Fibroblast of lung (primary cell): ENCODE measurements around the gene VPS13D. TPM values are rescaled to one million over a fixed set of nuclear protein-coding genes. Genes with fewer than 3 reads are reported as not detected.

Experiments used
- DNase-seq, 2 donors: peaks; one replicate each; pipeline versions ENCODE4 v3.0.0 to v3.0.0-alpha.2; 2010; ENCODE audit warnings: low read depth in 2 of 2
- H2AFZ ChIP-seq: 2 replicates; pipeline ENCODE4 v1.5.1; 2012; ENCODE audit warnings: low read length, control low read depth, inconsistent platforms
- H3K27ac ChIP-seq: 2 replicates; pipeline ENCODE4 v1.5.1; 2011; ENCODE audit warnings: low read length, control low read depth; ENCODE audit not compliant: insufficient read depth
- H3K27me3 ChIP-seq: 2 replicates; pipeline ENCODE4 v1.5.1; 2011; ENCODE audit warnings: mild to moderate bottlenecking, low read length; ENCODE audit not compliant: control insufficient read depth, insufficient read depth
- H3K36me3 ChIP-seq: 2 replicates; pipeline ENCODE4 v1.5.1; 2011; ENCODE audit warnings: low read length; ENCODE audit not compliant: control insufficient read depth, insufficient read depth
- H3K4me1 ChIP-seq: 2 replicates; pipeline ENCODE4 v1.5.1; 2011; ENCODE audit warnings: low read length; ENCODE audit not compliant: control insufficient read depth, insufficient read depth; ENCODE audit errors: extremely low read depth
- H3K4me2 ChIP-seq: 2 replicates; pipeline ENCODE4 v1.5.1; 2011; ENCODE audit warnings: low read length, control low read depth; ENCODE audit not compliant: insufficient read depth; ENCODE audit errors: extremely low read depth
- H3K4me3 ChIP-seq, 4 experiments: fragments of 200-600 bp in 1 of 4; sonication (generic) in 1 of 4; replicated peaks in 1 of 4; 2 replicates each; pipeline ENCODE4 v1.5.1; 2011 to 2016; ENCODE audit warnings: low read length in 4 of 4, low read depth in 3 of 4, mild to moderate bottlenecking in 3 of 4, control low read depth in 2 of 4, inconsistent platforms in 1 of 4, mixed read lengths in 1 of 4; ENCODE audit not compliant: insufficient read depth in 1 of 4; ENCODE audit errors: control extremely low read depth in 1 of 4
- H3K79me2 ChIP-seq: 2 replicates; pipeline ENCODE4 v1.5.1; 2012; ENCODE audit warnings: mild to moderate bottlenecking, low read length, inconsistent platforms; ENCODE audit not compliant: control insufficient read depth, insufficient read depth
- H3K9ac ChIP-seq: 2 replicates; pipeline ENCODE4 v1.5.1; 2011; ENCODE audit warnings: mild to moderate bottlenecking, low read length, control low read depth; ENCODE audit not compliant: insufficient read depth
- H3K9me3 ChIP-seq: 2 replicates; pipeline ENCODE4 v1.5.1; 2012; ENCODE audit warnings: low read depth, low read length; ENCODE audit not compliant: control insufficient read depth, insufficient read depth
- H4K20me1 ChIP-seq: 2 replicates; pipeline ENCODE4 v1.5.1; 2011; ENCODE audit warnings: low read length; ENCODE audit not compliant: control insufficient read depth, insufficient read depth; ENCODE audit errors: extremely low read depth
- EZH2 ChIP-seq: IDR thresholded peaks from 2 replicates; pipeline ENCODE4 v1.5.1; 2012; ENCODE audit warnings: low read length, control low read depth, mild to moderate bottlenecking; ENCODE audit errors: missing control alignments
- polyA plus RNA-seq, 2 donors: library from polyadenylated mRNA; depleted of rRNA in 1 of 2; stranded (reverse) in 1 of 2; unstranded in 1 of 2; fragments of >200 nt; gene quantifications; 2 replicates each; pipeline ENCODE4 v1.2.1, GENCODE V29; 2011 to 2012; ENCODE audit warnings: missing spikeins in 1 of 2
- total RNA-seq: library from RNA; depleted of rRNA; stranded (reverse); fragments of >200 nt; gene quantifications from 2 replicates; pipeline ENCODE4 v1.2.1, GENCODE V29; 2014
- TF ChIP-seq, protein P1 (sequence below), 2 donors: IDR thresholded peaks in 1 of 2; conservative IDR thresholded peaks in 1 of 2; 1 replicate in 1 of 2; 2 replicates in 1 of 2; pipeline ENCODE4 v1.5.1; 2011 to 2012; ENCODE audit warnings: low read length in 2 of 2, control low read depth in 1 of 2, inconsistent platforms in 1 of 2, low read depth in 1 of 2, mild to moderate bottlenecking in 1 of 2

The VPS13D gene
- total and polyA plus RNA-seq, 2 donors (not counting 1 experiment from before 2014, with no cell fraction given), result 14.6 to 40.0 TPM

DNA sequence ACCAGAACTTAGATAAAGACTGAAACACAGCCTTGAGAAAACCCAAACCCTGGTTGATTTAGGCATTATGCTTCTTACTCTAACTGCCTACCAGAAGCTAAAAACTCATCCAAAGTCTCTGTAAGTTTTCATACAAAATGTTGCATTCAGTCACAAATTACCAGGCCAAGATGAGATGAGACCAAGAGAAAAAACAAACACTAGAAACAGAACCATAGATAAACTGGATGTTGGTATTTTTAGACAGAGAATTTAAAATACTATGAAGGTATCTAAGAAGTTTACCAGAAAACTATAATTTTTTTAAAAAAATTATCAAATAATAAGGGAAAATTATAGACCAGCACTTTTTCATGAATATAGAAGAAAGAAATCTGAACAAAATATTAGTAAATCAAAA is 180.5 kb downstream of the VPS13D start:
- no peak for DNase-seq
- TF ChIP-seq EZH2, result no peak
- TF ChIP-seq, protein P1, sequence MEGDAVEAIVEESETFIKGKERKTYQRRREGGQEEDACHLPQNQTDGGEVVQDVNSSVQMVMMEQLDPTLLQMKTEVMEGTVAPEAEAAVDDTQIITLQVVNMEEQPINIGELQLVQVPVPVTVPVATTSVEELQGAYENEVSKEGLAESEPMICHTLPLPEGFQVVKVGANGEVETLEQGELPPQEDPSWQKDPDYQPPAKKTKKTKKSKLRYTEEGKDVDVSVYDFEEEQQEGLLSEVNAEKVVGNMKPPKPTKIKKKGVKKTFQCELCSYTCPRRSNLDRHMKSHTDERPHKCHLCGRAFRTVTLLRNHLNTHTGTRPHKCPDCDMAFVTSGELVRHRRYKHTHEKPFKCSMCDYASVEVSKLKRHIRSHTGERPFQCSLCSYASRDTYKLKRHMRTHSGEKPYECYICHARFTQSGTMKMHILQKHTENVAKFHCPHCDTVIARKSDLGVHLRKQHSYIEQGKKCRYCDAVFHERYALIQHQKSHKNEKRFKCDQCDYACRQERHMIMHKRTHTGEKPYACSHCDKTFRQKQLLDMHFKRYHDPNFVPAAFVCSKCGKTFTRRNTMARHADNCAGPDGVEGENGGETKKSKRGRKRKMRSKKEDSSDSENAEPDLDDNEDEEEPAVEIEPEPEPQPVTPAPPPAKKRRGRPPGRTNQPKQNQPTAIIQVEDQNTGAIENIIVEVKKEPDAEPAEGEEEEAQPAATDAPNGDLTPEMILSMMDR (conservative IDR thresholded peaks at IDR 0.05 in 1 of 2, IDR thresholded peaks at IDR 0.05 in 1 of 2; ENCODE audit: low read depth in 1 of 2, low read length in 2 of 2), result no peak

DNA sequence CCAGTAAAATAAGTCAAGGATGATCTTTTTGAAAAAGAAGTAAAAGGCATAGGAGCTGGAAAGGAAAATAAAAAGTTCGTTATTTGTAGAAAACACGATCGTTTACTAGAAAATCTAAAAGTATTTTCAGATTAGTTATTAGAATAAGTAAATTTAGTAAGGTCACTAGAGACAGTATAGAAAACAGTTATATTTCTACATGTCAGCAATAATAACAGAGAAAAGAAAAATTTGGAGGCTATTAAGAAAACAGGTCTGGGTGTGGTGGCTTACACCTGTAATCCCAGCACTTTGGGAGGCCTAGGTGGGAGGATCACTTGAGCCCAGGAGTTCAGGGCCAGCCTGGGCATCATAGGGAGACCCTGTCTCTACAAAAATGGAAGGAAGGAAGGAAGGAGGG is 181.3 kb downstream of the VPS13D start:
- Histone ChIP-seq H3K4me2 (no peak overlapping the region), H2AFZ (no peak overlapping the region), H3K4me3 (no peak overlapping the region), H3K27me3 (no peaks in the 10 kb centered on the region), H3K9me3 (no peaks in the 10 kb centered on the region), H3K27ac (no peak overlapping the region), H3K79me2 (no peaks in the 10 kb centered on the region), H4K20me1 (no peaks in the 10 kb centered on the region), H3K9ac (no peak overlapping the region), H3K4me1 (peaks cover 4% of the 10 kb centered on the region), H3K36me3 (no peaks in the 10 kb centered on the region)
- TF ChIP-seq EZH2, result no peak
- TF ChIP-seq, protein P1 (conservative IDR thresholded peaks at IDR 0.05 in 1 of 2, IDR thresholded peaks at IDR 0.05 in 1 of 2; ENCODE audit: low read depth in 1 of 2, low read length in 2 of 2), result no peak
- no peak for DNase-seq

More for the DNA sequence above, 180.5 kb downstream of the VPS13D start:
- Histone ChIP-seq H3K4me2 (no peak overlapping the region), H4K20me1 (no peaks in the 10 kb centered on the region), H3K27me3 (no peaks in the 10 kb centered on the region), H3K4me3 (no peak overlapping the region), H3K36me3 (peaks cover under 1% of the 10 kb centered on the region), H3K4me1 (peaks cover 10% of the 10 kb centered on the region), H3K9ac (no peak overlapping the region), H3K79me2 (no peaks in the 10 kb centered on the region), H3K27ac (no peak overlapping the region), H2AFZ (no peak overlapping the region), H3K9me3 (no peaks in the 10 kb centered on the region)

DNA sequence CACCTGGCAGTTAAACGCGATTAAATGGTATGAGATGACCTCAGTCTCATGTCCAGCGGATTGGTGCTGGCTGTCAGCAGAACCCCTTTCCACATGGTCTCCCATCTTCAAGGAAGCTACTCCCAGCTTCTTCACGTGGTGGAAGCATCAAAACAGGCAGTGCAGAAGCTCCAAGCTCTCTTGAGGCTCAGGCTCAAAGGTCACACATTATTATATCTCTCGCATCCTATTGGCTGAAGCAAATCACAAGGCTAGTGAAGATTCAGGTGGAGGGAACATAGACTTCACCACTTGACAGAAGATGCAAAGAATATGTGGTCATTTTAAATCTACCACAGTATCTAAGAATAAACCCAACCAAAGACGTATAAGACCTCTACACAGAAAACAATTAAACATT is 181.9 kb downstream of the VPS13D start:
- Histone ChIP-seq H3K79me2 (no peaks in the 10 kb centered on the region), H2AFZ (no peak overlapping the region), H3K9ac (no peak overlapping the region), H4K20me1 (no peaks in the 10 kb centered on the region), H3K4me3 (no peak overlapping the region), H3K27me3 (no peaks in the 10 kb centered on the region), H3K4me1 (no peaks in the 10 kb centered on the region), H3K4me2 (no peak overlapping the region), H3K27ac (no peak overlapping the region), H3K36me3 (no peaks in the 10 kb centered on the region), H3K9me3 (no peaks in the 10 kb centered on the region)
- TF ChIP-seq EZH2, result no peak
- TF ChIP-seq, protein P1 (conservative IDR thresholded peaks at IDR 0.05 in 1 of 2, IDR thresholded peaks at IDR 0.05 in 1 of 2; ENCODE audit: low read depth in 1 of 2, low read length in 2 of 2), result no peak
- no peak for DNase-seq
